ENCODE results near the gene PRDM10.

DNA sequence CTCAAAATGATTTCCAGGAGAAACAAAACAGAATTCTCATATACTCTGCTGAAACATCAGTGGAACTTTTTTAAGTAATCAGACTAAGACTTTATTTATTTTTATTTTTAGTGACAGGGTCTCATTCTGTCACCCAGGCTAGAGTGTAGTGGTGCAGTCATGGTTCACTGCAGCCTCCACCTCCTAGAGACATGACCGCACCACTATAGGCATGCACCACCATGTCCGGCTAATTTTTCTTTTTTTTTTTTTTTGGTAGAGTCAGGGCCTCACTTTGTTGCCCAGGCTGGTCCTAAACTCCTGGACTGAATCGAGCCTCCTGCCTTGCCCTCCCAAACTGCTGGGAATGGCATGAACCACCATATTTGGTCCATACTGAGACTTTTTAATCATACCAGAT, 42.9 kb downstream of the PRDM10 start:
- TF ChIP-seq, protein P1, sequence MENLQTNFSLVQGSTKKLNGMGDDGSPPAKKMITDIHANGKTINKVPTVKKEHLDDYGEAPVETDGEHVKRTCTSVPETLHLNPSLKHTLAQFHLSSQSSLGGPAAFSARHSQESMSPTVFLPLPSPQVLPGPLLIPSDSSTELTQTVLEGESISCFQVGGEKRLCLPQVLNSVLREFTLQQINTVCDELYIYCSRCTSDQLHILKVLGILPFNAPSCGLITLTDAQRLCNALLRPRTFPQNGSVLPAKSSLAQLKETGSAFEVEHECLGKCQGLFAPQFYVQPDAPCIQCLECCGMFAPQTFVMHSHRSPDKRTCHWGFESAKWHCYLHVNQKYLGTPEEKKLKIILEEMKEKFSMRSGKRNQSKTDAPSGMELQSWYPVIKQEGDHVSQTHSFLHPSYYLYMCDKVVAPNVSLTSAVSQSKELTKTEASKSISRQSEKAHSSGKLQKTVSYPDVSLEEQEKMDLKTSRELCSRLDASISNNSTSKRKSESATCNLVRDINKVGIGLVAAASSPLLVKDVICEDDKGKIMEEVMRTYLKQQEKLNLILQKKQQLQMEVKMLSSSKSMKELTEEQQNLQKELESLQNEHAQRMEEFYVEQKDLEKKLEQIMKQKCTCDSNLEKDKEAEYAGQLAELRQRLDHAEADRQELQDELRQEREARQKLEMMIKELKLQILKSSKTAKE (IDR thresholded peaks at IDR 0.05; ENCODE audit: low read depth, poor library complexity, severe bottlenecking): no peak
- TF ChIP-seq, protein P2, sequence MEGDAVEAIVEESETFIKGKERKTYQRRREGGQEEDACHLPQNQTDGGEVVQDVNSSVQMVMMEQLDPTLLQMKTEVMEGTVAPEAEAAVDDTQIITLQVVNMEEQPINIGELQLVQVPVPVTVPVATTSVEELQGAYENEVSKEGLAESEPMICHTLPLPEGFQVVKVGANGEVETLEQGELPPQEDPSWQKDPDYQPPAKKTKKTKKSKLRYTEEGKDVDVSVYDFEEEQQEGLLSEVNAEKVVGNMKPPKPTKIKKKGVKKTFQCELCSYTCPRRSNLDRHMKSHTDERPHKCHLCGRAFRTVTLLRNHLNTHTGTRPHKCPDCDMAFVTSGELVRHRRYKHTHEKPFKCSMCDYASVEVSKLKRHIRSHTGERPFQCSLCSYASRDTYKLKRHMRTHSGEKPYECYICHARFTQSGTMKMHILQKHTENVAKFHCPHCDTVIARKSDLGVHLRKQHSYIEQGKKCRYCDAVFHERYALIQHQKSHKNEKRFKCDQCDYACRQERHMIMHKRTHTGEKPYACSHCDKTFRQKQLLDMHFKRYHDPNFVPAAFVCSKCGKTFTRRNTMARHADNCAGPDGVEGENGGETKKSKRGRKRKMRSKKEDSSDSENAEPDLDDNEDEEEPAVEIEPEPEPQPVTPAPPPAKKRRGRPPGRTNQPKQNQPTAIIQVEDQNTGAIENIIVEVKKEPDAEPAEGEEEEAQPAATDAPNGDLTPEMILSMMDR (IDR thresholded peaks at IDR 0.05 in 2 of 3, conservative IDR thresholded peaks at IDR 0.05 in 1 of 3; ENCODE audit: control insufficient read depth in 2 of 3, extremely low read depth in 1 of 3, insufficient read depth in 1 of 3, low read depth in 3 of 3, low read length in 3 of 3): no peak
- TF ChIP-seq SIN3A (IDR thresholded peaks at IDR 0.05; ENCODE audit: low read depth, low read length) (no peak), MYC (IDR thresholded peaks at IDR 0.05; ENCODE audit: insufficient read depth, insufficient read length, insufficient replicate concordance, low read length, severe bottlenecking) (no peak), NR2C2 (IDR thresholded peaks at IDR 0.05; ENCODE audit: borderline replicate concordance, control insufficient read depth, insufficient read length, low read depth) (no peak), TAF1 (IDR thresholded peaks at IDR 0.05; ENCODE audit: borderline replicate concordance, low read depth, low read length) (no peak)
- TF ChIP-seq, protein P3, sequence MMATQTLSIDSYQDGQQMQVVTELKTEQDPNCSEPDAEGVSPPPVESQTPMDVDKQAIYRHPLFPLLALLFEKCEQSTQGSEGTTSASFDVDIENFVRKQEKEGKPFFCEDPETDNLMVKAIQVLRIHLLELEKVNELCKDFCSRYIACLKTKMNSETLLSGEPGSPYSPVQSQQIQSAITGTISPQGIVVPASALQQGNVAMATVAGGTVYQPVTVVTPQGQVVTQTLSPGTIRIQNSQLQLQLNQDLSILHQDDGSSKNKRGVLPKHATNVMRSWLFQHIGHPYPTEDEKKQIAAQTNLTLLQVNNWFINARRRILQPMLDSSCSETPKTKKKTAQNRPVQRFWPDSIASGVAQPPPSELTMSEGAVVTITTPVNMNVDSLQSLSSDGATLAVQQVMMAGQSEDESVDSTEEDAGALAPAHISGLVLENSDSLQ (IDR thresholded peaks at IDR 0.05): no peak

Data from GM12878 (cell line).